ENCODE data around the gene PHLPP2. TPM values are rescaled to one million over a fixed set of nuclear protein-coding genes. Genes with fewer than 3 reads are reported as not detected.

Gene PHLPP2
- total RNA-seq, 2 experiments from 2014 or later, result 6.7 to 14.8 TPM

DNA sequence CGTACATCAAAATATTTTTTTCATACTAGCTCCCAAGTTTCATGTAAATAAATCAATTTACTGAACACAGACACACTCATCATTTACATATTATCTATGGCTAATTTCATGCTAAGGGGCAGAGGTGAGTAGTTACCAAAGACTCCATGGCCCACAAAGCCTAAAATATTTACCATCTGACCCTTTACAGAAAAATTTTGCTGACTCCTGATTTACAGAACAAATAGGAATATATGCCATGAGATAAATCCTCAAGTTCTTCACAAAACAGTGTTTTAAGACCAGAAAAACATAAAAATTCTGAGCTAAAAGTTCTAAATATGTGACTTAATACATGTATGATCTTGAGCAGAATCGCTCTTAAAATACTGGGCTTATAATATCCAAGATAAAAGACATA is 36.6 kb upstream of the PHLPP2 start:
- no peaks in the 10 kb centered on the region for H4K20me1 ChIP-seq (ENCODE audit: insufficient read depth, low read length)
- H3K4me2 ChIP-seq (ENCODE audit: low read length), result no peak overlapping the region
- TF ChIP-seq, protein P1, sequence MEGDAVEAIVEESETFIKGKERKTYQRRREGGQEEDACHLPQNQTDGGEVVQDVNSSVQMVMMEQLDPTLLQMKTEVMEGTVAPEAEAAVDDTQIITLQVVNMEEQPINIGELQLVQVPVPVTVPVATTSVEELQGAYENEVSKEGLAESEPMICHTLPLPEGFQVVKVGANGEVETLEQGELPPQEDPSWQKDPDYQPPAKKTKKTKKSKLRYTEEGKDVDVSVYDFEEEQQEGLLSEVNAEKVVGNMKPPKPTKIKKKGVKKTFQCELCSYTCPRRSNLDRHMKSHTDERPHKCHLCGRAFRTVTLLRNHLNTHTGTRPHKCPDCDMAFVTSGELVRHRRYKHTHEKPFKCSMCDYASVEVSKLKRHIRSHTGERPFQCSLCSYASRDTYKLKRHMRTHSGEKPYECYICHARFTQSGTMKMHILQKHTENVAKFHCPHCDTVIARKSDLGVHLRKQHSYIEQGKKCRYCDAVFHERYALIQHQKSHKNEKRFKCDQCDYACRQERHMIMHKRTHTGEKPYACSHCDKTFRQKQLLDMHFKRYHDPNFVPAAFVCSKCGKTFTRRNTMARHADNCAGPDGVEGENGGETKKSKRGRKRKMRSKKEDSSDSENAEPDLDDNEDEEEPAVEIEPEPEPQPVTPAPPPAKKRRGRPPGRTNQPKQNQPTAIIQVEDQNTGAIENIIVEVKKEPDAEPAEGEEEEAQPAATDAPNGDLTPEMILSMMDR (conservative IDR thresholded peaks at IDR 0.05; ENCODE audit: low read length), result no peak
- no peak for TF ChIP-seq EZH2phosphoT487 (IDR thresholded peaks at IDR 0.05; ENCODE audit: borderline replicate concordance, low read depth, low read length)
- H3K9me3 ChIP-seq (ENCODE audit: low read length), result no peaks in the 10 kb centered on the region
- no peaks in the 10 kb centered on the region for H3K79me2 ChIP-seq (ENCODE audit: insufficient read depth, low read depth, low read length)
- no peak overlapping the region for H3K27ac ChIP-seq (ENCODE audit: low read depth, low read length, poor library complexity, severe bottlenecking)
- no peaks in the 10 kb centered on the region for H3K9me2 ChIP-seq (ENCODE audit: insufficient read depth, low read length)
- POLR2A ChIA-PET, result interaction anchor here (0.7 to 1.0 kb wide), 3 partner anchors 12 to 1233 kb away, joined by 3 read pairs; no protein-coding TSS in a partner anchor
- peaks cover 89% of the 10 kb centered on the region for H3K36me3 ChIP-seq (ENCODE audit: insufficient read depth, low read length)
- no TSS peak for BruUV-seq (replicated peaks)
- DNase-seq (ENCODE audit: low spot score), result no peak
- CTCF ChIA-PET (ENCODE audit: unreplicated experiment), result no interaction called here
- no peak overlapping the region for H2AFZ ChIP-seq (ENCODE audit: low read length)
- intact Hi-C loops (cut with micrococcal nuclease; ENCODE audit: unreplicated experiment), result no loop called here
- no peak overlapping the region for H3K4me3 ChIP-seq (ENCODE audit: low read depth, low read length, poor library complexity, severe bottlenecking)
- H3K4me1 ChIP-seq (ENCODE audit: insufficient read depth, low read length, poor library complexity, severe bottlenecking), result no peaks in the 10 kb centered on the region

DNA sequence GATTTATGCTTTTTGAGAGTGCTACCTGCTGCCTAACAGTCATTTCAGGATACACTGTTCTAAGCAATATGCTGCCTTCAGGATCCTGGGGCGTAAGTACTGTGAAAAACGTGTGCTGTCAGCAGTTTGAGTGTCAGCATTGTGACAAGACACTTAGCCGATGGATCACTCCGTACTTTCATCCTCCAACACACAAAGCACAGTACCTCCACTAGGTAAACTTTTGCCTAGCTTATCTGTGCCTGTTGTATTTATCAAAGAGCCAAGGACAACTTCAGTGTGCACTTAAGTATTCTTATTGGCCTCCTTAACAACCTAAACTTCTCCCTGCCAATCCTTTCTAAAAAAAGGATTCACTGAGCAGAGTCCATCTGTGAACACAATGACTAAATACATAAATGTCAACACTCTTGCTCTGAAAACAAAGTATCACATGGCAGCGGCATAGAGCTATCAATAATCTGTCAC is 33.8 kb upstream of the PHLPP2 start:
- Histone ChIP-seq H3K9me3 (ENCODE audit: low read length) (no peaks in the 10 kb centered on the region), H3K27ac (ENCODE audit: low read depth, low read length, poor library complexity, severe bottlenecking) (no peak overlapping the region), H3K36me3 (ENCODE audit: insufficient read depth, low read length) (peaks cover 91% of the 10 kb centered on the region), H3K4me3 (ENCODE audit: low read depth, low read length, poor library complexity, severe bottlenecking) (no peak overlapping the region), H4K20me1 (ENCODE audit: insufficient read depth, low read length) (no peaks in the 10 kb centered on the region), H3K79me2 (ENCODE audit: insufficient read depth, low read depth, low read length) (no peaks in the 10 kb centered on the region), H2AFZ (ENCODE audit: low read length) (no peak overlapping the region), H3K9me2 (ENCODE audit: insufficient read depth, low read length) (no peaks in the 10 kb centered on the region), H3K4me2 (ENCODE audit: low read length) (no peak overlapping the region), H3K4me1 (ENCODE audit: insufficient read depth, low read length, poor library complexity, severe bottlenecking) (no peaks in the 10 kb centered on the region)
- CTCF ChIA-PET (ENCODE audit: unreplicated experiment), result no interaction called here
- POLR2A ChIA-PET, result interaction anchor here (0.6 kb wide), 2 partner anchors 9 to 37 kb away, joined by 3 read pairs; no protein-coding TSS in a partner anchor
- DNase-seq (ENCODE audit: low spot score), result no peak
- BruUV-seq (replicated peaks), result no TSS peak
- TF ChIP-seq, protein P1 (conservative IDR thresholded peaks at IDR 0.05; ENCODE audit: low read length), result no peak
- TF ChIP-seq EZH2phosphoT487 (IDR thresholded peaks at IDR 0.05; ENCODE audit: borderline replicate concordance, low read depth, low read length), result no peak
- intact Hi-C loops (cut with micrococcal nuclease; ENCODE audit: unreplicated experiment), result no loop called here

DNA sequence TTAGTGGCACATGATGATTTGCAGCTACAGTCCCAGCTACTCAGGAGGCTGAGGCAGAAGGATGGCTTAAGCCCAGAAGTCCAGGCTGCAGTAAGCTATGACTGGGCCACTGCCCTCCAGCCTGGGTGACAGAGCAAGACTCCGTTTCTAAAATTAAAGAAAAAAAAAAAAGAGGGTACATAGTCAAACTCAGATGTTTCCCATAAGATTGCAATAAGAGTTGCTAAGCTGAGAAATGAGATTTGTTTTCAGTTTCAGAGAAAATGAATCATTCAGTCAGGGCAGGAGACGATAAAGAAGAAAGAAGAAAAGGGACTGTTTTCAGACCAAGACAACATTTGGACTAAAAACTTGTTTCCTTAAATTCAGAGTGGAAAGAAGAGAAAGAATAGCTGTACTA is 30.2 kb upstream of the PHLPP2 start:
- H3K4me3 ChIP-seq (ENCODE audit: low read depth, low read length, poor library complexity, severe bottlenecking), result no peak overlapping the region
- no peaks in the 10 kb centered on the region for H3K4me1 ChIP-seq (ENCODE audit: insufficient read depth, low read length, poor library complexity, severe bottlenecking)
- BruUV-seq (replicated peaks), result no TSS peak
- ChIA-PET CTCF (ENCODE audit: unreplicated experiment) (no interaction called here), POLR2A (interaction anchor here (0.6 kb wide), 1 partner anchor 216 kb away, joined by 3 read pairs; no protein-coding TSS in a partner anchor)
- H3K79me2 ChIP-seq (ENCODE audit: insufficient read depth, low read depth, low read length), result no peaks in the 10 kb centered on the region
- no peaks in the 10 kb centered on the region for H3K9me2 ChIP-seq (ENCODE audit: insufficient read depth, low read length)
- H2AFZ ChIP-seq (ENCODE audit: low read length), result no peak overlapping the region
- H3K4me2 ChIP-seq (ENCODE audit: low read length), result no peak overlapping the region
- H3K36me3 ChIP-seq (ENCODE audit: insufficient read depth, low read length), result peaks cover 86% of the 10 kb centered on the region
- H3K9me3 ChIP-seq (ENCODE audit: low read length), result no peaks in the 10 kb centered on the region
- H4K20me1 ChIP-seq (ENCODE audit: insufficient read depth, low read length), result no peaks in the 10 kb centered on the region
- TF ChIP-seq, protein P1 (conservative IDR thresholded peaks at IDR 0.05; ENCODE audit: low read length), result no peak
- TF ChIP-seq EZH2phosphoT487 (IDR thresholded peaks at IDR 0.05; ENCODE audit: borderline replicate concordance, low read depth, low read length), result no peak
- intact Hi-C loops (cut with micrococcal nuclease; ENCODE audit: unreplicated experiment), result no loop called here
- H3K27ac ChIP-seq (ENCODE audit: low read depth, low read length, poor library complexity, severe bottlenecking), result no peak overlapping the region
- no peak for DNase-seq (ENCODE audit: low spot score)
